GM18517 (cell line): ENCODE data around the gene MUTYH.
"Not testable (repeated sequence)": the region's sequence is repeated elsewhere in the genome, so short reads cannot be mapped to it uniquely, and the experiment has no call there.

Experiments
- ATAC-seq: cut with Tn5 transposase; IDR thresholded peaks from one replicate; pipeline ENCODE4 v1.9.1; 2021; ENCODE audit warnings: mild to moderate bottlenecking, moderate library complexity; ENCODE audit not compliant: unreplicated experiment

Gene MUTYH

GRCh38 chr1:45339789-45340558, at the start of gene MUTYH, which contains the start of gene TOE1:
TSS of gene MUTYH (minus strand) at chr1:45340440. CDS start at chr1:45334505, 5,935 bp downstream.
TSS of gene TOE1 (plus strand) at chr1:45340170. CDS start at chr1:45340253, 83 bp downstream.
- peak; percentile 72 for ATAC-seq

- ATAC-seq = no peak
These were observed 46.0 kb upstream of the MUTYH start for GRCh38 chr1:45386219-45386618.

- ATAC-seq = no peak
These were observed 45.1 kb upstream of the MUTYH start for GRCh38 chr1:45385302-45385701.

GRCh38 chr1:45384213-45384612, 44.0 kb upstream of the MUTYH start:
- not testable (repeated sequence) for ATAC-seq

GRCh38 chr1:45383191-45383590, 43.0 kb upstream of the MUTYH start:
- ATAC-seq = no peak

- no peak for ATAC-seq
These were observed 41.0 kb upstream of the MUTYH start for GRCh38 chr1:45381243-45381642.

GRCh38 chr1:45380730-45381129, 40.5 kb upstream of the MUTYH start:
- ATAC-seq = no peak

- ATAC-seq = no peak
These were observed 39.9 kb upstream of the MUTYH start for GRCh38 chr1:45380125-45380524.

- no peak for ATAC-seq
These were observed 39.3 kb upstream of the MUTYH start for GRCh38 chr1:45379524-45379923.

GRCh38 chr1:45378184-45378583, 37.9 kb upstream of the MUTYH start:
- no peak for ATAC-seq

- no peak for ATAC-seq
These were observed 35.2 kb upstream of the MUTYH start for GRCh38 chr1:45375104-45376090.

GRCh38 chr1:45373573-45373972, 33.3 kb upstream of the MUTYH start:
- no peak for ATAC-seq

- ATAC-seq = peak; percentile 74
These were observed 30.3 kb upstream of the MUTYH start for GRCh38 chr1:45370575-45370974.

GRCh38 chr1:45365051-45365450, 24.8 kb upstream of the MUTYH start:
- ATAC-seq = no peak

- ATAC-seq = no peak
These were observed 24.1 kb upstream of the MUTYH start for GRCh38 chr1:45364294-45364693.

GRCh38 chr1:45360981-45361380, 20.7 kb upstream of the MUTYH start:
- not testable (repeated sequence) for ATAC-seq

- no peak for ATAC-seq
These were observed 19.8 kb upstream of the MUTYH start for GRCh38 chr1:45359882-45360513.

GRCh38 chr1:45356186-45356585, 15.9 kb upstream of the MUTYH start:
- no peak for ATAC-seq

- no peak for ATAC-seq
These were observed 15.4 kb upstream of the MUTYH start for GRCh38 chr1:45355683-45356082.

- ATAC-seq = no peak
These were observed 14.6 kb upstream of the MUTYH start for GRCh38 chr1:45354838-45355237.

- no peak for ATAC-seq
These were observed 13.4 kb upstream of the MUTYH start for GRCh38 chr1:45353685-45354084.
